HepG2 (cell line): ENCODE measurements around the gene FAM161A. TPM values are rescaled to one million over a fixed set of nuclear protein-coding genes. Genes with fewer than 3 reads are reported as not detected.

ENCODE experiments used
- ATRX ChIP-seq: sonication (generic); formaldehyde crosslinking; IDR thresholded peaks from 2 replicates; pipeline ENCODE4 v1.4.0; 2020; ENCODE audit warnings: missing genetic modification reagents, borderline replicate concordance
- HMG20A ChIP-seq: IDR thresholded peaks from 2 replicates; pipeline ENCODE4 v1.6.1; 2016; ENCODE audit warnings: borderline replicate concordance
- HNF4G ChIP-seq, 2 experiments: sonication (generic) in 1 of 2; formaldehyde crosslinking in 1 of 2; IDR thresholded peaks; 2 replicates each; pipeline versions ENCODE4 v1.4.0 to v1.6.1; 2011 to 2020; ENCODE audit warnings: borderline replicate concordance in 2 of 2, low read depth in 2 of 2, mild to moderate bottlenecking in 2 of 2, low read length in 1 of 2, missing genetic modification reagents in 1 of 2, moderate library complexity in 1 of 2
- MYPOP ChIP-seq: sonication (generic); formaldehyde crosslinking; IDR thresholded peaks from 2 replicates; pipeline ENCODE4 v1.8.1; 2023; ENCODE audit warnings: mild to moderate bottlenecking, moderate library complexity, missing genetic modification reagents
- PITX1 ChIP-seq: sonication (generic); formaldehyde crosslinking; IDR thresholded peaks from 2 replicates; pipeline ENCODE4 v1.5.1; 2020; ENCODE audit warnings: mild to moderate bottlenecking, missing genetic modification reagents
- PLSCR1 ChIP-seq: sonication (generic); formaldehyde crosslinking; IDR thresholded peaks from 2 replicates; pipeline ENCODE4 v1.5.0; 2020; ENCODE audit warnings: missing genetic modification reagents, mild to moderate bottlenecking, borderline replicate concordance
- PTBP1 ChIP-seq: fragments of 200-400 bp; formaldehyde crosslinking; IDR thresholded peaks from 2 replicates; pipeline ENCODE4 v1.6.1; 2018; ENCODE audit warnings: low read length, low read depth; ENCODE audit not compliant: poor library complexity, severe bottlenecking
- SMAD1 ChIP-seq: sonication (generic); formaldehyde crosslinking; IDR thresholded peaks from 2 replicates; pipeline ENCODE4 v1.4.0; 2020; ENCODE audit warnings: missing genetic modification reagents, low read depth, mild to moderate bottlenecking, borderline replicate concordance
- TGIF2 ChIP-seq: IDR thresholded peaks from 2 replicates; pipeline ENCODE4 v1.6.1; 2016; ENCODE audit warnings: control low read depth, missing compliant biosample characterization
- TOPORS ChIP-seq: sonication (generic); formaldehyde crosslinking; IDR thresholded peaks from 2 replicates; pipeline ENCODE4 v1.8.0; 2023; ENCODE audit warnings: mild to moderate bottlenecking, missing genetic modification reagents
- UBTF ChIP-seq: sonication (generic); formaldehyde crosslinking; IDR thresholded peaks from 2 replicates; pipeline ENCODE4 v1.4.0; 2020; ENCODE audit warnings: mild to moderate bottlenecking, missing genetic modification reagents
- ZFP41 ChIP-seq: sonication (generic); formaldehyde crosslinking; IDR thresholded peaks from 2 replicates; pipeline ENCODE4 v1.4.0; 2020; ENCODE audit warnings: mild to moderate bottlenecking, missing genetic modification reagents, borderline replicate concordance
- ZFYVE20 ChIP-seq: sonication (generic); formaldehyde crosslinking; IDR thresholded peaks from 2 replicates; pipeline ENCODE4 v1.8.0; 2023; ENCODE audit warnings: low read depth, mild to moderate bottlenecking, moderate library complexity, missing genetic modification reagents, borderline replicate concordance
- ZNF207 ChIP-seq: fragments of 450-650 bp; IDR thresholded peaks from 2 replicates; pipeline ENCODE4 v1.6.1; 2016; ENCODE audit warnings: antibody characterized with exemption, borderline replicate concordance
- ZNF281 ChIP-seq: sonication (generic); formaldehyde crosslinking; IDR thresholded peaks from 2 replicates; pipeline ENCODE4 v1.4.0; 2020; ENCODE audit warnings: missing genetic modification reagents, borderline replicate concordance
- ZNF44 ChIP-seq: sonication (generic); formaldehyde crosslinking; IDR thresholded peaks from 2 replicates; pipeline ENCODE4 v1.5.1; 2020; ENCODE audit warnings: mild to moderate bottlenecking, missing genetic modification reagents
- ZNF589 ChIP-seq: sonication (generic); formaldehyde crosslinking; conservative IDR thresholded peaks from 2 replicates; pipeline ENCODE4 v1.8.0; 2022; ENCODE audit warnings: mild to moderate bottlenecking, moderate library complexity, missing genetic modification reagents
- ZNF607 ChIP-seq: sonication (generic); formaldehyde crosslinking; IDR thresholded peaks from 2 replicates; pipeline ENCODE4 v1.5.1; 2020; ENCODE audit warnings: missing genetic modification reagents, mild to moderate bottlenecking, borderline replicate concordance
- ZNF619 ChIP-seq: sonication (generic); formaldehyde crosslinking; IDR thresholded peaks from 2 replicates; pipeline ENCODE4 v1.4.0; 2020; ENCODE audit warnings: mild to moderate bottlenecking, missing genetic modification reagents
- ZNF878 ChIP-seq: sonication (generic); formaldehyde crosslinking; IDR thresholded peaks from 2 replicates; pipeline ENCODE4 v1.8.1; 2023; ENCODE audit warnings: mild to moderate bottlenecking, missing genetic modification reagents, moderate library complexity
- polyA plus RNA-seq, 8 experiments: library from polyadenylated mRNA; depleted of rRNA in 3 of 8; stranded (reverse) in 7 of 8; unstranded in 1 of 8; fragments of >200 nt; fragmentation: Illumina TruSeq in 4 of 8; extraction: Trizol in 4 of 8; gene quantifications; 2 replicates each; pipeline versions ENCODE4 v1.2.1 to v1.2.3, GENCODE V29; 2011 to 2016; ENCODE audit warnings: low read depth in 4 of 8, missing spikeins in 1 of 8, mixed read lengths in 1 of 8; ENCODE audit not compliant: insufficient read depth in 1 of 8
- total RNA-seq, 5 experiments: library from RNA; depleted of rRNA; stranded (reverse); fragments of >200 nt; fragmentation: Illumina TruSeq; extraction: Trizol; gene quantifications; 2 replicates each; pipeline ENCODE4 v1.2.3, GENCODE V29; 2016; ENCODE audit warnings: low read depth in 1 of 5

FAM161A gene
- total and polyA plus RNA-seq, 2 of the 13 experiments (the other 11 are each of a cell fraction or from before 2014, with no cell fraction given): 2.7 to 3.4 TPM

- TF ChIP-seq ZNF281: peak; percentile 60; the same call in 1 of the 2 replicates
- peak; percentile 98 for TF ChIP-seq ZNF589 (CRISPR knock-in tag)
- peak; percentile 94; the same call in 1 of the 2 replicates for TF ChIP-seq ZNF619 (CRISPR knock-in tag)
- no peak for TF ChIP-seq ZNF207
- TF ChIP-seq ZFYVE20 (CRISPR knock-in tag): no peak
- no peak for TF ChIP-seq HMG20A (CRISPR knock-in tag)
- TF ChIP-seq MYPOP (CRISPR knock-in tag): peak; percentile 97
- peak; percentile 97 for TF ChIP-seq UBTF (CRISPR knock-in tag)
- TF ChIP-seq PITX1: peak; percentile 88
- peak; percentile 71; the same call in 1 of the 2 replicates for TF ChIP-seq SMAD1 (CRISPR knock-in tag)
- TF ChIP-seq ZNF607 (CRISPR knock-in tag): peak; percentile 97
- peak; percentile 57; the same call in 1 of the 2 replicates for TF ChIP-seq ZFP41
- peak; percentile 76; the same call in 1 of the 2 replicates for TF ChIP-seq TOPORS (CRISPR knock-in tag)
- TF ChIP-seq TGIF2 (CRISPR knock-in tag): peak; percentile 72; the same call in 1 of the 2 replicates
- no peak for TF ChIP-seq ATRX (CRISPR knock-in tag)
- peak; percentile 95; the same call in 1 of the 2 replicates for TF ChIP-seq ZNF44 (CRISPR knock-in tag)
- no peak; the same call in 1 of the 2 replicates for TF ChIP-seq PLSCR1 (CRISPR knock-in tag)
- TF ChIP-seq PTBP1: no peak
- peak; percentile 23; the same call in 1 of the 2 replicates for TF ChIP-seq HNF4G (IDR thresholded peaks at IDR 0.05; ENCODE audit: borderline replicate concordance, low read depth, low read length)
- peak; percentile 81 for TF ChIP-seq HNF4G (CRISPR knock-in tag; IDR thresholded peaks at IDR 0.05; ENCODE audit: borderline replicate concordance, low read depth)
- TF ChIP-seq ZNF878: peak; percentile 98
Observed at GRCh38 chr2:61888267-61889055, 34.6 kb upstream of the FAM161A start, which contains the start of gene CCT4 (continued).
